HuH-7.5 (cell line): ENCODE data around the gene ATAD3A.
"Not testable (repeated sequence)": the region's sequence is repeated elsewhere in the genome, so short reads cannot be mapped to it uniquely, and the experiment has no call there.

Source experiments
- DNase-seq: peaks from one replicate; pipeline ENCODE4 v3.0.0; 2011; ENCODE audit warnings: low spot score

The ATAD3A gene

GRCh38 chr1:1489861-1490260 lies 22.1 kb upstream of the ATAD3A start:
- no peak for DNase-seq

DNA sequence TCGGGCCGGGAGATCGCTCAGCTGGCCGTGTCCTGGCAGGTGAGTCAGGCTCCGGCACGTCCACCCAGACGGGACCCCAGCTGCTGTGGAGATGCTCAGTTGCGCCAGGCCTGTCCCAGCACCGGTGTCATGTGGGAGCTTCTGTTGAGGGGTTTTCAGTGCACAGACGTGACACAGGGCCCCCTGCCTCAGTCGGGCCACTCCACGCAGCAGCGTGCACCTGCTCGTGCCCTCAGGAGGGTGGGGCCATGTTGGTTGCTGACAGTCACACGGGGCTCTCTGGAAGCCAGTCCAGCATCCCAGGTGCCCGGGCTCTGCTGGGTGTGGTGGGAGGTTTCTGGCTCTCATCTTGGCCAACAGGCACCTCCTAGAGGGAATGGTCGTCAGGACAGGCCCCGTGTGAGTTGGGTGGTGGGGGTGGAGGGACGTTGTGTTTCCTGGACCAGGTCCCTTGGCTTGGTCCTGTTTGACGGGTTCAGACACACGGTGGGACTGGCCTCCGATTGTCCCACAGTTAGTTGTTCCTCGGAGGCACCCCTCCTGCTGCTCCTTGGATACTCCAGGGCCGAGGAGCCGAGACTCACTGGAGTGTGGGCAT lies 21.2 kb upstream of the ATAD3A start:
- DNase-seq: no peak

DNA sequence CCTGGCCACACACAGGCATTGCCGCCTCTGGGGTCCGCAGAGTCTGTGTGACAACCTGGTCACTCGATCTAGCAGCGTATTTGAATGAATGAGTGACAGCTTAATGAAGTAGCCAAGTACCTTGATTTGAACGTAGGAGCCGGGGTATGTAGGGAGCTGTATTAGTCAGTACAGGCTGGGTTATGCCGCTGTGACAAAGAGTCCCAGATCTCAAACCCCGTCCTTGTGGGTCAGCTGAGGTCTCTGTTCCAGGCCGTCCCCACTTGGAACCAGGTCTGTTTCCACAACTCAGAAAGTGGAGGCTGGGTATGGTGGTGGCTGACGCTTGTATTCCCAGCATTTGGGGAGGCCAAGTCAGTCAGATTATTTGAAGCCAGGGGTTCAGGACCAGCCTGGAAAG lies 20.4 kb upstream of the ATAD3A start:
- DNase-seq: no peak

- DNase-seq: not testable (repeated sequence)
Measured at GRCh38 chr1:1494311-1494710, 17.7 kb upstream of the ATAD3A start.

DNA sequence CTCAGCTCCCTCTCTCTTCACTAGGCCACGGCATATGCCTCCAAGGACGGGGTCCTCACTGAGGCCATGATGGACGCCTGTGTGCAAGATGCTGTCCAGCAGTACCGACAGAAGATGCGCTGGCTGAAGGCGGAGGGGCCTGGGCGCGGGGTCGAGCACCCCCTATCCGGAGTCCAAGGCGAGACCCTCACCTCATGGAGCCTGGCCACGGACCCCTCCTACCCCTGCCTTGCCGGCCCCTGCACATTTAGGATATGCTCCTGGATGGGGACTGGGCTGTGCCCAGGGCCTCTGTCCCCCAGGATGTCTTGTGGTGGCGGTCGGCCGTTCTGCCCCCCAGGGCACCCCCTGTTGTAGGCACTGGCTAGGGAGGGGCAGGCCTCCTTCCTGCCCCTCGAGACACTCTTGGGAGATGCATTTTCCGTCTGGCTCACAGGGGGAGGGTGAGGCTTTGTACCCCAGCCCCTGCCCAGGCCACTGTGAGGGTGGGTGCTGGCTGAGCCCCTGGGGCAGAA lies 16.4 kb upstream of the ATAD3A start:
- DNase-seq: not testable (repeated sequence)

DNA sequence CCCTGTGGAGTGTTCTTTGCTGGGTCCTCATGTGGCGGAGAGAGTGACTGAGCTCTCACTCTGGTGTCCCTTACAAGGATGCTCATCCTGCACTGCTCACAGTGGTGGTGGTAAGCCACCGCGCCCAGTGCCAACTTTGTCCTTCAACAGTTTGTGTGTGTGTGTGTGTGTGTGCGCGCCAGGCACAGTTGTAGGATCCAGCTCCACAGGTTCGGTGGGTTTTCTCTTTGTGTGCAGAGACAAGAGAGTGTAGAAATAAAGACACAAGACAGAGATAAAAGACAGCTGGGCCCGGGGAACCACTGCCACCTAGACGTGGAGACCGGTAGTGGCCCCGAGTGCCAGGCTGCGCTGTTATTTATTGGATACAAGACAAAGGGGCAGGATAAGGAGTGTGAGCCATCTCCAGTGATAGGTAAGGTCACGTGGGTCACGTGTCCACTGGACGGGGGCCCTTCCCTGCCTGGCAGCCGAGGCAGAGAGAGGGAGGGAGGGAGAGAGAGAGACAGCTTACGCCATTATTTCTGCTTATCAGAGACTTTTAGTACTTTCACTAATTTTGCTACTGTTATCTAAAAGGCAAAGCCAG lies 7.1 kb upstream of the ATAD3A start:
- peak; percentile 41 for DNase-seq

- not testable (repeated sequence) for DNase-seq
Measured at GRCh38 chr1:1505366-1505798, 6.6 kb upstream of the ATAD3A start.

GRCh38 chr1:1505801-1506200 lies 6.2 kb upstream of the ATAD3A start:
- DNase-seq: not testable (repeated sequence)

GRCh38 chr1:1507305-1507704 lies 4.7 kb upstream of the ATAD3A start:
- no peak for DNase-seq

DNA sequence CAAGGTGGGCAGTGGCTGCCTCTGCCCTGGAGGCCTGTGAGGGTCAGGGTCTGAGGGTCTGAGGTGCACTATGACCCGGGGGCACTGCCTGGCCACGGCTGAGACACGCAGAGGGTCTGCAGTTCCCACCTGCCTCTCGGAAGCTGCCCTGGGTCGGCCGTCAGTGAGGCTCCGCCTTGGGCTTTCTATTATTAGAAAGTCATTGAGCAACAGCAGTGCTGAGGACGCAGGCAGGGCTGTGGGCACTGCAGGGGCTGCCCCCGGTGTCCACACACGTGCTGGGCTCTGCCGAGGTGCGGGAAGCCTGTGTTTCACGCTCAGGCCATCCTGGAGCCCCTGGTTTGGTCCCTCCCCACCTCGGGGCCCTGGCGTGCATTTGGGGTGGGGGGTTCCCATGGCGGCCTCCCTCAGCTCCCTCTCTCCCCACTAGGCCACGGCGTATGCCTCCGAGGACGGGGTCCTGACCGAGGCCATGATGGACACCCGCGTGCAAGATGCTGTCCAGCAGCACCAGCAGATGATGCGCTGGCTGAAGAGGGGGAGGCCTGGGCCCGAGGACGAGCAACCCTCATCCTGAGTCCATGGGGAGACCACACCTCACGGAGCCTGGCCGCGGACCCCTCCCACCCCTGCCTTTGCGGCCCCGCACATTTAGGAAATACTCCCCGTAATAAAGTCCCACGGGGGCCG lies 3.0 kb upstream of the ATAD3A start:
- not testable (repeated sequence) for DNase-seq

- not testable (repeated sequence) for DNase-seq
Measured at GRCh38 chr1:1509465-1509850, 2.5 kb upstream of the ATAD3A start.

DNA sequence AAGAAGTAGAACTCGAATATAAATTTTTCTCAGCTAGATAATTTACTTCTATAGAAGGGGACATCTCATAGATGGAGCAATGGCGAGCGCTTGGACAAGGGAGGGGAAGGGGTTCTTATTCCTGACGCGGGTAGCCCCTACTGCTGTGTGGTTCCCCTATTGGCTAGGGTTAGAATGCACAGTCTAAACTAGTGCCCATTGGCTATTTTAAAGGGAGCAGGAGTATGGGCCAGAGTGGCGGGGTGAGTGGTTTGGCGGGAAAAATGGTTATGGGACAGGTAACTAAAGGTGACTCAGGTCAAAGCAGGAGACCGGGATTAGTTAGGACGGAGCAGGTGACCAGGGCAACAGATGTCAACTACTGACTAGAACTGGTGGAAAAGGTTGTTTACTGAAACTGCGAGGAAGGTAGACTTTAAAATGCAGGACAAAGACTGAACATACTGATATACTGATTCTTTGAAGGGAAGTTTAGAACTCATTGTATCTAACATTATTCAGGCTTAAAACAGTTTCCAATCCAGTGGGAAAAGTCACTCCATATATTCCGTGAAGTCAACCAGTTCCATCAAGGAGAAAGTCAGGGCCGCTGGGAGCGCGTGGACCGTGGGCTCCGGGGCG lies 940 bp upstream of the ATAD3A start:
- DNase-seq: no peak

- DNase-seq: not testable (repeated sequence)
Measured at GRCh38 chr1:1512425-1512824, 463 bp downstream of the ATAD3A start.

GRCh38 chr1:1513675-1514074 lies 1.7 kb downstream of the ATAD3A start:
- not testable (repeated sequence) for DNase-seq

DNA sequence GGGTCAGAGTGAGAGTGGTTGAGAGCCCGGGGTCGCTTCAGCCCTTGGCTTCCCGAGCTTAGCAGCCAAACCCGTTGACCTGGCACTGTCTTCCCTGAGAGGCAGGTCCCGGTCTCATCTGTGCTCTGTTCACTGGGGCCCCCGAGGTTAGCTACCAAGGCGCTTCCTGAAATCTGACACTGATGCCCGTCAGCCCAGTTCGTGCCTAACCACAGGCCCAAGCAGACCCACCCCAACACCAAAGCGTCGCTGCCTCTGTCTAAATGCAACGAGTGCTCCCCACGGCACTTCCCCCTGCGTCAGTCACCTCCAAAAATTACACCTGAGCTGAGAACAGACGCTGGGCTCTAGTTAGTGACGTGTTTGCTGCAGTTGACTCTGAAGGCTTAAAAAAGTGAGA lies 2.4 kb downstream of the ATAD3A start:
- not testable (repeated sequence) for DNase-seq

GRCh38 chr1:1516923-1517322 lies 5.0 kb downstream of the ATAD3A start:
- DNase-seq: not testable (repeated sequence)

GRCh38 chr1:1517973-1518620 lies 6.1 kb downstream of the ATAD3A start:
- DNase-seq: no peak

- DNase-seq: not testable (repeated sequence)
Measured at GRCh38 chr1:1518621-1519007, 6.7 kb downstream of the ATAD3A start.

- not testable (repeated sequence) for DNase-seq
Measured at GRCh38 chr1:1519805-1520505, 8.0 kb downstream of the ATAD3A start.

GRCh38 chr1:1521331-1521730 lies 9.4 kb downstream of the ATAD3A start:
- DNase-seq: no peak

DNA sequence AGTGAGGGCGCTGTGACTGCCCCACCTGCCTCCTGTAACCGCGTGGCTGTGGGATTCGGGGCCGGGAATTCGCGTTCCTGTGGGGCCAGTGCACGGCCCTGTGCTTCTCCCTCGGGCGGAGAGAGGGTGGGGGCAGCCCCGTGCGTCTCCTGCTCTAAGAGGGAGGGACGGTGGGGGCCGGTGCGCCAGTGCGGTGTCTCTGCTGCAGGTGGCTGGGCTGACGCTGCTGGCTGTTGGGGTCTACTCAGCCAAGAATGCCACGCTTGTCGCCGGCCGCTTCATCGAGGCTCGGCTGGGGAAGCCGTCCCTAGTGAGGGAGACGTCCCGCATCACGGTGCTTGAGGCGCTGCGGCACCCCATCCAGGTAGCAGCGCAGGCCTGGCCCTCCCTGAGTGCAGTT lies 10.6 kb downstream of the ATAD3A start:
- DNase-seq: not testable (repeated sequence)

- DNase-seq: not testable (repeated sequence)
Measured at GRCh38 chr1:1523226-1523625, 11.3 kb downstream of the ATAD3A start.
